ENCODE results near the gene CDK14. TPM values are rescaled to one million over a fixed set of nuclear protein-coding genes. Genes with fewer than 3 reads are reported as not detected.

CDK14 gene
- total and polyA plus RNA-seq, 2 donors (not counting 1 experiment from before 2014, with no cell fraction given), result 42.1 to 167 TPM

DNA sequence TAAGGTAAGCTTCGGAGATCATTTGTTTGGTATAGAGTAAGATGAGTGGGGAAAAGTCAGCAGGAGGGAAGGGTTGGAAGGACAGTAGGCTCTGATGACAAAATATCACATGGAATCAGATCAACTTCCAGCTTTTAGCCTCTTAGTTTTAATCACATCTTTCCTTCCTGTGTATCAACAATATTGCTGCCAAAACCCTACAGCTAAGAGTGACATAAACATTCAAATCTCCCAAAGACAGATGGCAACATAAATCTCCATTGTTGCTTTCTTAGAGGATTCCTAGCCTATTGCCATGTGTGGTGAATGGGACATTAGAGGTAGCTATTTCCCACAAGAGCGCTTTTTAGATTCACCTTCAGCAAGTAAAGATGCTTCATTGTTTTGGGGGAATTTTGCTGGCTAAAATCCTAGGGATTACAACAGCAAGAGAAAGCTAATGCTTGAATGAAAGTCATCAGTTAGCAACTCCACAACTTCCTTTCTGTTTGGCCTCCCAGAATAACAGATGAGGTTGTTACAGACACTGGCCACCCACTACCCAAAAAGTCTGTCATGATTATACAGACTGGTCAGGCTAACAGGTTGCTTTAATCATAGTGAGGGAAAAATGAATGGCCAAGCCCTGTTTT, 632.9 kb downstream of the CDK14 start:
- Mint-ChIP-seq H3K4me1 (no peaks in the 10 kb centered on the region), H3K27me3 (peaks cover 14% of the 10 kb centered on the region), H3K9me3 (ENCODE audit: insufficient read depth) (no peaks in the 10 kb centered on the region), H3K4me3 (no peak overlapping the region), H3K27ac (no peak overlapping the region)
- H2AFZ ChIP-seq (ENCODE audit: insufficient read depth, low read depth, low read length, poor library complexity, severe bottlenecking), result no peak overlapping the region
- H3K9me3 ChIP-seq (ENCODE audit: control extremely low read depth in 1 of 3, control insufficient read depth in 2 of 3, insufficient read depth in 1 of 3, low read length in 2 of 3), result no peaks in the 10 kb centered on the region
- WGBS (ENCODE audit: insufficient coverage), result no CpG with 5 or more reads among the region's 2 CpGs
- no peaks in the 10 kb centered on the region for H3K36me3 ChIP-seq (replicated peaks in 1 of 2; ENCODE audit: control extremely low read depth in 1 of 2, control insufficient read depth in 1 of 2, extremely low read depth in 1 of 2, insufficient read depth in 2 of 2, low read length in 1 of 2)
- H3K79me2 ChIP-seq (ENCODE audit: control insufficient read depth, insufficient read depth, low read length), result no peaks in the 10 kb centered on the region
- ATAC-seq (ENCODE audit: low read depth) (no peak), DNase-seq (no peak)
- ChIA-PET POLR2A (interaction anchor here (0.7 kb wide), 1 partner anchor 92 kb away, joined by 3 read pairs; no protein-coding TSS in a partner anchor), CTCF (no interaction called here)
- no peaks in the 10 kb centered on the region for H3K27me3 ChIP-seq (replicated peaks in 1 of 4; ENCODE audit: control extremely low read depth in 1 of 4, control insufficient read depth in 3 of 4, insufficient read depth in 4 of 4, low read length in 3 of 4)
- intact Hi-C loops (cut with micrococcal nuclease), result no loop called here
- no peaks in the 10 kb centered on the region for H3K4me1 ChIP-seq (ENCODE audit: control insufficient read depth in 2 of 2, insufficient read depth in 2 of 2, low read length in 2 of 2)
- H3K27ac ChIP-seq (ENCODE audit: low read length in 2 of 2), result no peak overlapping the region
- H3K4me2 ChIP-seq (replicated peaks; ENCODE audit: low read depth, low read length, poor library complexity, severe bottlenecking), result no peak overlapping the region
- no peak overlapping the region for H3K9ac ChIP-seq (ENCODE audit: low read length)
- H3K4me3 ChIP-seq (ENCODE audit: control extremely low read depth in 1 of 5, extremely low read depth in 1 of 5, insufficient read depth in 1 of 5, low read depth in 2 of 5, low read length in 4 of 5), result no peak overlapping the region
- TF ChIP-seq, protein P1, sequence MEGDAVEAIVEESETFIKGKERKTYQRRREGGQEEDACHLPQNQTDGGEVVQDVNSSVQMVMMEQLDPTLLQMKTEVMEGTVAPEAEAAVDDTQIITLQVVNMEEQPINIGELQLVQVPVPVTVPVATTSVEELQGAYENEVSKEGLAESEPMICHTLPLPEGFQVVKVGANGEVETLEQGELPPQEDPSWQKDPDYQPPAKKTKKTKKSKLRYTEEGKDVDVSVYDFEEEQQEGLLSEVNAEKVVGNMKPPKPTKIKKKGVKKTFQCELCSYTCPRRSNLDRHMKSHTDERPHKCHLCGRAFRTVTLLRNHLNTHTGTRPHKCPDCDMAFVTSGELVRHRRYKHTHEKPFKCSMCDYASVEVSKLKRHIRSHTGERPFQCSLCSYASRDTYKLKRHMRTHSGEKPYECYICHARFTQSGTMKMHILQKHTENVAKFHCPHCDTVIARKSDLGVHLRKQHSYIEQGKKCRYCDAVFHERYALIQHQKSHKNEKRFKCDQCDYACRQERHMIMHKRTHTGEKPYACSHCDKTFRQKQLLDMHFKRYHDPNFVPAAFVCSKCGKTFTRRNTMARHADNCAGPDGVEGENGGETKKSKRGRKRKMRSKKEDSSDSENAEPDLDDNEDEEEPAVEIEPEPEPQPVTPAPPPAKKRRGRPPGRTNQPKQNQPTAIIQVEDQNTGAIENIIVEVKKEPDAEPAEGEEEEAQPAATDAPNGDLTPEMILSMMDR (IDR thresholded peaks at IDR 0.05), result no peak
- no peak for TF ChIP-seq EZH2 (IDR thresholded peaks at IDR 0.05; ENCODE audit: borderline replicate concordance, insufficient read depth, low read depth, low read length, poor library complexity, severe bottlenecking)
- H4K20me1 ChIP-seq (ENCODE audit: control insufficient read depth, insufficient read depth, low read length, poor library complexity, severe bottlenecking), result no peaks in the 10 kb centered on the region

DNA sequence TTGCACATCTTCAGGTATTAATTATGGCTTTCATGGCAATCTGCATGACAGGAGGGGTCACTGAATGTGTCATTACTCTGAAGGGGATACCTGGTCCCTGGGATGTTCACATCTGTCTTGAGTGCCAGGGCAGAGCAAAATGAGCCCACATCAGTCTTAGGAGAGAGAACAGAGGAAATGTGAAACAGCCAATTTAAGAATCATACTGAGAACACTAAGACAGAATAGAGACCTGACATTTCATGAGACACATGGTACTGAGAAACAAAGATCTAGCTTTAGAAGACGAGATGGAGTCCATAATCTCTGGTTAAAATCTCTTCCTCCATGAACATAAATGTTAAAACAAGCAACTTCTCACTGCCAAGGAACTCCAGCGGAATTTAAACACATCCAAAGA, 634.0 kb downstream of the CDK14 start:
- Histone ChIP-seq H3K4me1 (ENCODE audit: control insufficient read depth in 2 of 2, insufficient read depth in 2 of 2, low read length in 2 of 2) (no peaks in the 10 kb centered on the region), H3K4me3 (ENCODE audit: control extremely low read depth in 1 of 5, extremely low read depth in 1 of 5, insufficient read depth in 1 of 5, low read depth in 2 of 5, low read length in 4 of 5) (no peak overlapping the region), H2AFZ (ENCODE audit: insufficient read depth, low read depth, low read length, poor library complexity, severe bottlenecking) (no peak overlapping the region), H3K4me2 (replicated peaks; ENCODE audit: low read depth, low read length, poor library complexity, severe bottlenecking) (no peak overlapping the region), H4K20me1 (ENCODE audit: control insufficient read depth, insufficient read depth, low read length, poor library complexity, severe bottlenecking) (no peaks in the 10 kb centered on the region), H3K9me3 (ENCODE audit: control extremely low read depth in 1 of 3, control insufficient read depth in 2 of 3, insufficient read depth in 1 of 3, low read length in 2 of 3) (no peaks in the 10 kb centered on the region), H3K36me3 (replicated peaks in 1 of 2; ENCODE audit: control extremely low read depth in 1 of 2, control insufficient read depth in 1 of 2, extremely low read depth in 1 of 2, insufficient read depth in 2 of 2, low read length in 1 of 2) (no peaks in the 10 kb centered on the region), H3K79me2 (ENCODE audit: control insufficient read depth, insufficient read depth, low read length) (no peaks in the 10 kb centered on the region), H3K27me3 (replicated peaks in 1 of 4; ENCODE audit: control extremely low read depth in 1 of 4, control insufficient read depth in 3 of 4, insufficient read depth in 4 of 4, low read length in 3 of 4) (no peaks in the 10 kb centered on the region), H3K9ac (ENCODE audit: low read length) (no peak overlapping the region), H3K27ac (ENCODE audit: low read length in 2 of 2) (no peak overlapping the region)
- no peak for TF ChIP-seq EZH2 (IDR thresholded peaks at IDR 0.05; ENCODE audit: borderline replicate concordance, insufficient read depth, low read depth, low read length, poor library complexity, severe bottlenecking)
- TF ChIP-seq, protein P1 (IDR thresholded peaks at IDR 0.05), result no peak
- Mint-ChIP-seq H3K27me3 (peaks cover 18% of the 10 kb centered on the region), H3K4me1 (no peaks in the 10 kb centered on the region), H3K4me3 (no peak overlapping the region), H3K27ac (no peak overlapping the region), H3K9me3 (ENCODE audit: insufficient read depth) (no peaks in the 10 kb centered on the region)
- CTCF ChIA-PET, result no interaction called here
- POLR2A ChIA-PET, result no interaction called here
- intact Hi-C loops (cut with micrococcal nuclease), result no loop called here
- ATAC-seq (ENCODE audit: low read depth) (no peak), DNase-seq (no peak)
- WGBS (ENCODE audit: insufficient coverage), result no CpG with 5 or more reads among the region's 2 CpGs
